Left lung (tissue), 10 donors: ENCODE measurements around the gene MATN1. TPM values are rescaled to one million over a fixed set of nuclear protein-coding genes. Genes with fewer than 3 reads are reported as not detected.

Experiments used
- ATAC-seq: fragments of 200-7000 bp; cut with Tn5 transposase; one replicate; pipeline ENCODE4 v1.9.1; 2020; ENCODE audit warnings: moderate library complexity
- DNase-seq, 4 donors: peaks; one replicate each; pipeline ENCODE4 v3.0.0-alpha.2; 2013 to 2020
- H3K27ac ChIP-seq, 2 donors: fragments of 200-600 bp; sonication (generic) in 1 of 2; one replicate each; pipeline versions ENCODE4 v1.5.0 to v1.8.0; 2020 to 2021
- H3K27me3 ChIP-seq, 2 donors: fragments of 200-600 bp; sonication (generic) in 1 of 2; one replicate each; pipeline versions ENCODE4 v1.5.0 to v1.8.0; 2020 to 2021
- H3K36me3 ChIP-seq, 2 donors: fragments of 200-600 bp; sonication (generic) in 1 of 2; one replicate each; pipeline versions ENCODE4 v1.5.0 to v1.8.0; 2020 to 2021
- H3K4me1 ChIP-seq, 2 donors: fragments of 200-600 bp; one replicate each; pipeline ENCODE4 v1.8.0; 2021
- H3K4me3 ChIP-seq, 2 donors: fragments of 200-600 bp; sonication (generic) in 1 of 2; one replicate each; pipeline versions ENCODE4 v1.5.0 to v1.8.0; 2020 to 2021; ENCODE audit warnings: mild to moderate bottlenecking in 1 of 2
- H3K9me3 ChIP-seq, 2 donors: fragments of 200-600 bp; sonication (generic) in 1 of 2; one replicate each; pipeline versions ENCODE4 v1.5.0 to v1.8.0; 2020 to 2021
- intact Hi-C, 2 donors: fragments of 100-400 bp; cut with DNase I; formaldehyde crosslinking; loops; one replicate each; pipeline versions ENCODE4 v1.11.2 to v1.14.2; 2022
- polyA plus RNA-seq, 6 donors: library from polyadenylated mRNA; unstranded; fragments of 120-200 nt; gene quantifications; one replicate each; pipeline ENCODE4 v1.2.1, GENCODE V29; 2013; ENCODE audit not compliant: insufficient read length in 6 of 6
- total RNA-seq, 2 donors: library from RNA; stranded (reverse); fragmentation: NEBNext Ultra II Directional; extraction: Animal tissue kit (Norgen Biotek cat#: 25700); gene quantifications; one replicate each; pipeline ENCODE4 v1.2.1, GENCODE V29; 2021
- TF ChIP-seq, protein P1 (sequence below), 2 donors: fragments of 200-600 bp; sonication (generic) in 1 of 2; IDR thresholded peaks; one replicate each; pipeline versions ENCODE4 v1.5.0 to v1.8.0; 2021; ENCODE audit warnings: antibody characterized with exemption in 2 of 2
- donor health status: DM: no; HTN: yes; CAD: no.
- donor health status: DM: no; HTN: no; CAD: no.

Gene MATN1
- total and polyA plus RNA-seq, 8 donors = 0.08 to 1.1 (median 0.43) TPM; not detected in 1

DNA sequence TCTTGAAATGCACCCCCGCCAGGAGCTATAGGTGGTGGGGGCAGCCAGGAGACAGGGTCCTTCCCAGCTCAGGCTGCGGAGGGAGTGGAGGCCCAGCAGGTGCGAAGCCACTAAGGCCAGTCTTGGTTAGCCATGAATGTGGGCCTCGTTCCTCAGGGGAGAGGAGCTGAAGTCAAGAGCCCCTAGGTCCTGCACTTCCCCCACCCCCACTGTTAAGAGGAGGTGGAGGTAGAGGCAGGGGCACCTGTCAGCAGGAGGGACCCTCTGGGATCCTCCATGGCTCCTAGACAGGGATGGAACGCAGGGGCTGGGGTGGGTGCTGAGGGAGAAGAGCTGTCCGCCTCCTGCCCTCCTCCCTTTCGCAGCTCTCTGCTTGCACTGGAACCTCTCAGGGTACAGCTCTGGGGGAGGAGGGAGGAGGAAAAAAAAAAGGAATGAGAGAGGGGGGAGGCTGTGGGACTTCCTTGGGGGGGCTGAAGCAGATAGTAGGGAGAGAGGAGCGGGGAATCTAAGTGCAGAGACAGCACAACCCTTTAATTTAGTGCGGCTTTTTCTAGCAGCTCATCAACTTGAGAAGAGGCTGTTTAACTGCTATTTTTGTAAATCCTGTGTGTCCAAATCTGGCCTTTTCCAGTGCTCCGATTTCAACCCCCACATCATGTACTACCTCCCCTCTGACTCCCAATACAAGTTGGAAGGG lies 37.0 kb downstream of the MATN1 start:
- H3K9me3 ChIP-seq = no peaks in the 10 kb centered on the region
- no peak overlapping the region for H3K27ac ChIP-seq
- ATAC-seq = no peak
- H3K36me3 ChIP-seq = no peaks in the 10 kb centered on the region
- intact Hi-C loops = no loop called here
- H3K4me1 ChIP-seq = no peaks in the 10 kb centered on the region
- TF ChIP-seq, protein P1, sequence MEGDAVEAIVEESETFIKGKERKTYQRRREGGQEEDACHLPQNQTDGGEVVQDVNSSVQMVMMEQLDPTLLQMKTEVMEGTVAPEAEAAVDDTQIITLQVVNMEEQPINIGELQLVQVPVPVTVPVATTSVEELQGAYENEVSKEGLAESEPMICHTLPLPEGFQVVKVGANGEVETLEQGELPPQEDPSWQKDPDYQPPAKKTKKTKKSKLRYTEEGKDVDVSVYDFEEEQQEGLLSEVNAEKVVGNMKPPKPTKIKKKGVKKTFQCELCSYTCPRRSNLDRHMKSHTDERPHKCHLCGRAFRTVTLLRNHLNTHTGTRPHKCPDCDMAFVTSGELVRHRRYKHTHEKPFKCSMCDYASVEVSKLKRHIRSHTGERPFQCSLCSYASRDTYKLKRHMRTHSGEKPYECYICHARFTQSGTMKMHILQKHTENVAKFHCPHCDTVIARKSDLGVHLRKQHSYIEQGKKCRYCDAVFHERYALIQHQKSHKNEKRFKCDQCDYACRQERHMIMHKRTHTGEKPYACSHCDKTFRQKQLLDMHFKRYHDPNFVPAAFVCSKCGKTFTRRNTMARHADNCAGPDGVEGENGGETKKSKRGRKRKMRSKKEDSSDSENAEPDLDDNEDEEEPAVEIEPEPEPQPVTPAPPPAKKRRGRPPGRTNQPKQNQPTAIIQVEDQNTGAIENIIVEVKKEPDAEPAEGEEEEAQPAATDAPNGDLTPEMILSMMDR (IDR thresholded peaks at IDR 0.05) = no peak
- H3K4me3 ChIP-seq = no peak overlapping the region
- peaks cover 28 to 73% of the 10 kb centered on the region in 2 donors for H3K27me3 ChIP-seq
- DNase-seq = peak in 3 of 4 donors; percentile 22 to 67 (median 30)

DNA sequence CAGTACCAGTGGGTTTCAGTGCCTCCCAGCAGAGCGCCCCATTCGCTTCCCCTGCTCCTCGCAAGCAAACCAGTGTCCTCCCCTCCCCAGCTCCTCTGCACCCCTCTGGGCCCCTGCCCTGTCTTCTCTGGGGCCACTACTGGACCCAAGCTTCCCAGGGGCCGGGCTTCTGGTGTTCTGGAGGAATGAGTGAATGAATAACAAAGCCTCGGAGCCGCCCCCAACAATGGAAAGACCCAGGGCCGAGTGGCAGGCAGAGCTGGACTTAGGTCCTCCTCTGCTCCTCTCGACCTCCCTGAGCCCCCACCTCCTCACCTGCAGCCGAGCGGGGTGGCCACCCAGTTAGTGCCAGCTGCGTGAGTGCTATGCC lies 37.6 kb downstream of the MATN1 start:
- peak in 1 of 4 donors; percentile 26 for DNase-seq
- H3K4me1 ChIP-seq = no peaks in the 10 kb centered on the region
- no peak overlapping the region for H3K4me3 ChIP-seq
- no peak for ATAC-seq
- TF ChIP-seq, protein P1 (IDR thresholded peaks at IDR 0.05) = no peak
- H3K27ac ChIP-seq = no peak overlapping the region
- intact Hi-C loops = no loop called here
- no peaks in the 10 kb centered on the region for H3K36me3 ChIP-seq
- no peaks in the 10 kb centered on the region for H3K9me3 ChIP-seq
- H3K27me3 ChIP-seq = peaks cover 28 to 79% of the 10 kb centered on the region in 2 donors

DNA sequence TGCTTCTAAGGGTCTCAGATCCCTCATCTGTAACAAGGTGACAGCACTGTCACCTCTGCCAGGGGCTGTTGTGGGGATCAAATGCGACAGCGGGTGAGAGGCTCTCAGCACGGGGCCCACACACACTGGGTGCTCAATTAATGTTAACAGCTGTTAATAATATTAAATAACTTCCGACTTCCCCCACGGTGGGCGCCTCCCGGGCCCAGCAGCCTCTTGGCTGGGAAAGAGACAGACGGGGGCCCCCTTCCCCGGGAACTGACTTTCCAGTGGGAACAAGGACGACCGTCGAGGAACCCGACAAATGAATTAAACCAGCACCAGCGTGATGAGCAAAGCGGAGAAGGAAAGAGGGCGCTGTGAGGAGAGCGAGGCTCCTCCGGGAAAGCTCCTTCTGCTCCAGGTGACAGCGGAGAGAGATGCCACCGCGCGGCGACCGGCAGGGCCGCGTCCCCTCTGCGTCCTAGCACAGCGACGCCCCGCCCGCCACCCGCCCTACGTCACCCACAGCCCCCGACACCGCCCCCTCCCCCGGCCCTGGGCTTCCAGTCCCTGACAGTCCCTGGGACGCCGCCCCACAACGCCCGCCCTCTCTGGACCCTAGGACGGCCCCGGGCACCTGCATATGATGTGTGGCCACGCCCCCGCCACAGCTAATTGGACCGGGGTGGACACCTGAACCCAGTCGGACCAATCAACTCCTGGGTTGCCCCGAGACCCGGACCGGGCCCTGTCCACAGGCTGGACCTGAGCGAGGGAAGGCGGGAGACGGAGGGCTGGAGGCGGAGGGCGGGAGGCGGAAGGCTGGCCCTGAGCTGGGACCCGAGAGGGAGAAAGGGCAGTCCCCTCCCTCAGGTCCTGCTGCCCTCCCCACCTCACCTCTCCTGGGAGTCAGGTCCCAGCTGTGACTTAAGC lies 38.2 kb downstream of the MATN1 start:
- no peak overlapping the region for H3K4me3 ChIP-seq
- intact Hi-C loops = no loop called here
- ATAC-seq (peak; percentile 98), DNase-seq (peak in 3 of 4 donors; percentile 64 to 90 (median 87))
- TF ChIP-seq, protein P1 (IDR thresholded peaks at IDR 0.05) = no peak
- H3K27ac ChIP-seq = no peak overlapping the region
- H3K4me1 ChIP-seq = no peaks in the 10 kb centered on the region
- H3K9me3 ChIP-seq = peaks cover 0 to 2% of the 10 kb centered on the region in 2 donors
- H3K36me3 ChIP-seq = no peaks in the 10 kb centered on the region
- H3K27me3 ChIP-seq = peaks cover 28 to 85% of the 10 kb centered on the region in 2 donors

DNA sequence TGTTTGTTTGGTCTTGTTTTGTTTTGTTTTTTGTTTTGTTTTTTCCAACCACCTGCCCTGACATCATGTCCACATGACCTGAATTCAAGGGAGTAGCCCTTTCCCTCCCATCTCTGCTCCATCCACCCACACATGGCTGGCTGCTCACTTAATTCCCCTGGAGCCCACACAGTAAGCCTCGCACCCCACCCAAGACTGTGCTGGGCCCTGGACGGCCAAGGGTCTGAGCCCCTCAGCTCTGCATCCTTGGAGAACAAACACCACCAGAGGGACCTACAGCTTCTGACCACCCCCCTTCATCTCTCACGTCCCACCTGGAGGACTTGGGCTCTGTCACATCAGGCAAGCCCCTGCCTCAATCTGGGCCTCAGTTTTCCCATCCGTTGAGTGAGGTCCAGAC lies 39.1 kb downstream of the MATN1 start:
- H3K9me3 ChIP-seq = peaks cover 0 to 8% of the 10 kb centered on the region in 2 donors
- H3K36me3 ChIP-seq = no peaks in the 10 kb centered on the region
- TF ChIP-seq, protein P1 (IDR thresholded peaks at IDR 0.05) = no peak
- no peak overlapping the region for H3K27ac ChIP-seq
- no peak overlapping the region for H3K4me3 ChIP-seq
- intact Hi-C loops = no loop called here
- peaks cover 28 to 86% of the 10 kb centered on the region in 2 donors for H3K27me3 ChIP-seq
- DNase-seq (no peak), ATAC-seq (no peak)
- no peaks in the 10 kb centered on the region for H3K4me1 ChIP-seq

DNA sequence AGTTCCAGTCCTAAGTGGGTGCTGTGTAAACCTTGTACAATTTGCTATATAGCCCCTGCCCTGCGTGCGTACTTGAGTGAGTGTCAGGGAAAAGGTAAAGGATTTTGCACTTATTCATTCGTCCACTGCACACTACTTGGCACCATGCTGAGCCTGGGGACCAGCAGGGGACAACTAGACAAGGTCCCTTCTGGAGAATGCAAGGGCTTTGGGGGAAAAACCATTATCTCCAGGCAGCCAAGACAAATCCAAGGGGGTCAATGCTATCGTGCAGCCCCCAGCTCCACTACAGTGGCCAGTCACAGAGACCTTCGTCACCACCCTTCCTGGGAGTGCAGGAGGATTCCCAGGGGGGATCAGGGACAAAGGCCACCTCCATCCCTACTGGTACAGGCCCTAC lies 39.7 kb downstream of the MATN1 start:
- peaks cover 0 to 8% of the 10 kb centered on the region in 2 donors for H3K9me3 ChIP-seq
- H3K36me3 ChIP-seq = no peaks in the 10 kb centered on the region
- TF ChIP-seq, protein P1 (IDR thresholded peaks at IDR 0.05) = no peak
- H3K4me1 ChIP-seq = no peaks in the 10 kb centered on the region
- no peak for ATAC-seq
- peaks cover 28 to 85% of the 10 kb centered on the region in 2 donors for H3K27me3 ChIP-seq
- H3K4me3 ChIP-seq = no peak overlapping the region
- intact Hi-C loops = no loop called here
- peak in 1 of 4 donors; percentile 6 for DNase-seq
- H3K27ac ChIP-seq = no peak overlapping the region
